ENCODE results near the gene TUBGCP6. TPM values are rescaled to one million over a fixed set of nuclear protein-coding genes. Genes with fewer than 3 reads are reported as not detected.
"Not testable (repeated sequence)": the region's sequence is repeated elsewhere in the genome, so short reads cannot be mapped to it uniquely, and the experiment has no call there.

Gene TUBGCP6
- total RNA-seq, 1 donor from 2014 or later = 29.3 TPM

- no peak for DNase-seq (ENCODE audit: low spot score in 2 of 2)
- FAIRE-seq = no peak
Observed at GRCh38 chr22:50175921-50176849, 68.6 kb downstream of the TUBGCP6 start.

- DNase-seq (ENCODE audit: low spot score in 2 of 2) (no peak), FAIRE-seq (no peak)
Observed at GRCh38 chr22:50175191-50175461, 69.7 kb downstream of the TUBGCP6 start.

GRCh38 chr22:50174382-50175190 is 70.2 kb downstream of the TUBGCP6 start:
- no peak for FAIRE-seq
- no peak for DNase-seq (ENCODE audit: low spot score in 2 of 2)

- DNase-seq (ENCODE audit: low spot score in 2 of 2) (no peak), FAIRE-seq (no peak)
Observed at GRCh38 chr22:50173983-50174355, 70.9 kb downstream of the TUBGCP6 start.

DNA sequence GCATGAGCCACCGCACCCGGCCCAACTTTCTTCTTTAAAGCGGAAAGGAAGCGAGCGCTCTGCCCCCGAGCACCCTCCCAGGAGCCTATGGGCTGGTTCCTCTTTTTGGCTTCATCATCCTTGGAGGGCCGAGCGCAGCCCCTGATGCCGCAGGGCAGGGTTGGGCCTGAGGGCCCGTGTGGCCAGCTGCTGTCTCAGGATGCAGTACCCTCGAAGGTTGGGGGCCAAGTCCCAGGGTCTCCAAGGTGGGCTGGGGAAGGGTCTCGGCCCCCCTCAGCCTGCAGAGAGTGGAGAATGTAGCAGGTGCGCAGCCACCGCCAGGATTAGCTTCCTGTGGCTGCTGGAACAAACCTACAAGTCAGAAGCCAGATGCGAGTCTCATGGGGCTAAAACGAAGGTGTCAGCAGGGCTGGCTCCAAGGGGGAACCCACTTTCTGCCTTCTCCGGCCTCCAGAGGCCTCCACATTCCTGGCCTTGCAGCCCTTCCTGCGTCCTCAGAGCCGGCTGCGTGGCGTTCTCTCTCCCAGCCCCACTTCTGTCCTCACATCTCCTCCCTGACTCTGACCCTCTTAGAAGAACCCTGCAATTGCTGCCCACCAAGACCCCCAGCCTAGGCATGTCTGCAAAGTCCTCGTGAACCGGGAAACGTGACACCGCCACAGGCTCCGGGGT is 71.4 kb downstream of the TUBGCP6 start:
- FAIRE-seq (no peak), DNase-seq (ENCODE audit: low spot score in 2 of 2) (no peak)

GRCh38 chr22:50171965-50172421 is 72.8 kb downstream of the TUBGCP6 start:
- no peak for FAIRE-seq
- DNase-seq (ENCODE audit: low spot score in 2 of 2) = no peak

DNA sequence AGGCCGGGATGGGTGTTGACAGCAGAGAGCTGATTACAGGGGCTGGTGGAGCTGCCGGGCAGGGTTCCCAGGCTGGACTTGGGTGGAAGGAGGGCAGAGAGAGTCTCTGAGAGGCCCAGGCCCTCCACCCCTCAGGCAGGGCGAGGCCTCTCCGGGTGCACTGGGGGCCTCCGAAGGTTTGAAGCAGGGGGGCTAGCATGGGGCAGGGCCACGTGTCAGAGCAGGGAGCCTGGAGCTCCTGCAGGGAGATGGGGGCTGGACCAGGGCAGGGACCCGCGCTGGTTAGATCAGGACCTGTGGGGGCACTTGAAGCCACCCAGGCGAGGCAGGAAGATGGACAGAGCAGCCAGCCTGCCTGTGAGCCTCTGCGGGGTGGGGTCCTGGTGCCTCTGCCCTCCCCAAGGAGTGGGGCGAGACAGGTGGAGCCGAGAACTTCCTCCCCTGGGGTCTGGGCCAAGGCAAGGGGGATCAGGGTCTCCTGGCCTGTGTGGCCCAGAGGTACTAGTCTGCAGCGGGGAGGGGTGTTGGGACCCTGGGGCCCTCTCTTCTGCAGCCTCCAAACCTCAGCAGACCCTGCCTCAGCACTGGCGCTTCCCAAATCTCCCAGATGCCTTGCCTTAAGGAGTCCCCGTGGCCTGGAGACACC is 73.4 kb downstream of the TUBGCP6 start:
- DNase-seq (ENCODE audit: low spot score in 2 of 2) = no peak
- no peak for FAIRE-seq

- FAIRE-seq (no peak), DNase-seq (ENCODE audit: low spot score in 2 of 2) (no peak)
Observed at GRCh38 chr22:50170453-50171318, 74.1 kb downstream of the TUBGCP6 start, which contains the start of gene PANX2. TSS of gene PANX2 (plus strand) at chr22:50170731. CDS start at chr22:50170731, 0 bp downstream.

DNA sequence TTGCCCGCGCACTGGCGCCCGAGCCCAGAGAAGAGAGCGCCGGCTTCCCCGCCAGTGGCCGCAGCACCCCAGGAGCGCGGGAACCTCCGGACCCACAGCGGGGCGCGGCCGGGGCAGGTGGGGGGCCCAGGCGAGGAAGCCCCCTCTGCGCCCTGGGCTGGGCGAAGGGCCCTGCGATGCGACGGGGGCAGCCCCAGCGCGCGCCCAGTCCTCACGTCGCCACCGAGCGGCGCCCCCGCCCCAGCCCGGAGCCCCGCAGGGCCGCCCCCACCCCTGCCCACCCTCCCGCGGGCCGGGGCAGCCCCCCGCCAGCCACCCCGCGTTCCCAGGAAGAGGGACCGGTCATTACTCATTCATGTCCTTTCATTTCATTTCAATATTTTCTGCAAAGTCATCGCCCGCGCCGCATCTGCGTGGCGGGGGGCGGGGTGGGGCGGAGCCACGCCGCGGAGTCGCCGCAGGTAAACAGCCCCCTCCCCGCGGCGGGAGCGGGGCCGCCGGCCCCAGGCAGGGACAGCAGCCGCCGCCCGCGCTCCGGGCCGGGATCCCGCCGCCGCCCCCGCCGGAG is 75.0 kb downstream of the TUBGCP6 start:
- FAIRE-seq = no peak
- no peak for DNase-seq (ENCODE audit: low spot score in 2 of 2)

- DNase-seq (ENCODE audit: low spot score in 2 of 2) = no peak
- FAIRE-seq = no peak
Observed at GRCh38 chr22:50169181-50169759, 75.6 kb downstream of the TUBGCP6 start.

- DNase-seq (ENCODE audit: low spot score in 2 of 2); FAIRE-seq: not testable (repeated sequence)
Observed at GRCh38 chr22:50168490-50169180, 76.2 kb downstream of the TUBGCP6 start.

- DNase-seq (ENCODE audit: low spot score in 2 of 2) = no peak
- FAIRE-seq = no peak
Observed at GRCh38 chr22:50167689-50168489, 76.9 kb downstream of the TUBGCP6 start.

Other genes starting within 250 kb of the TUBGCP6 start
- under 0.01 TPM for gene IL17REL, start 232.3 kb downstream of the TUBGCP6 start, total RNA-seq
- not detected for gene TTLL8, start 186.7 kb downstream of the TUBGCP6 start, total RNA-seq
- 17.9 TPM for gene MLC1, start 159.6 kb downstream of the TUBGCP6 start, total RNA-seq
- 3.3 TPM for gene MOV10L1, start 155.0 kb downstream of the TUBGCP6 start, total RNA-seq
- gene PANX2, start 74.3 kb downstream of the TUBGCP6 start, total RNA-seq = 2.0 TPM
- gene TRABD, start 59.1 kb downstream of the TUBGCP6 start, total RNA-seq = 4.9 TPM
- gene SELENOO, start 44.0 kb downstream of the TUBGCP6 start, total RNA-seq = 6.1 TPM
- 16.7 TPM for gene HDAC10, start 6.2 kb upstream of the TUBGCP6 start, total RNA-seq
- 11.4 TPM for gene MAPK12, start 16.7 kb upstream of the TUBGCP6 start, total RNA-seq
- gene MAPK11, start 25.4 kb upstream of the TUBGCP6 start, total RNA-seq = 16.3 TPM
- 44.4 TPM for gene PLXNB2, start 62.6 kb upstream of the TUBGCP6 start, total RNA-seq
- gene DENND6B, start 82.0 kb upstream of the TUBGCP6 start, total RNA-seq = 19.6 TPM
- 62.4 TPM for gene PPP6R2, start 98.3 kb upstream of the TUBGCP6 start, total RNA-seq
- gene SBF1, start 230.0 kb upstream of the TUBGCP6 start, total RNA-seq = 89.3 TPM
- gene ADM2, start 236.5 kb upstream of the TUBGCP6 start, total RNA-seq = not detected
- not detected for gene MIOX, start 241.8 kb upstream of the TUBGCP6 start, total RNA-seq